ENCODE data around the gene PRICKLE1. TPM values are rescaled to one million over a fixed set of nuclear protein-coding genes. Genes with fewer than 3 reads are reported as not detected.
A peak's percentile ranks its signal among the peaks of the same experiment; 100 is the strongest.

PRICKLE1 gene
- total and polyA plus RNA-seq, 2 of the 4 experiments (the other 2 are of a cell fraction): 21.3 to 21.7 TPM

- H3K79me1 ChIP-seq (ENCODE audit: low read depth in 1 of 2, low read length in 2 of 2): no peaks in the 10 kb centered on the region; a peak in 1 of 4 replicates
These were observed 139.3 kb downstream of the PRICKLE1 start for GRCh38 chr12:42450248-42450647.

More at GRCh38 chr12:42450248-42450647, 139.3 kb downstream of the PRICKLE1 start:
- Histone ChIP-seq H3K4ac (ENCODE audit: low read depth, low read length) (no peak overlapping the region), H3K18ac (ENCODE audit: low read depth, low read length) (no peak overlapping the region), H3K4me3 (ENCODE audit: insufficient read depth, low read depth, low read length) (no peak overlapping the region), H4K8ac (ENCODE audit: low read depth in 2 of 2, low read length in 2 of 2) (no peak overlapping the region), H3K36me3 (ENCODE audit: control insufficient read depth, insufficient read depth, low read length) (peaks cover 6% of the 10 kb centered on the region), H4K91ac (ENCODE audit: insufficient read depth, low read depth, low read length) (no peak overlapping the region), H2AFZ (replicated peaks; ENCODE audit: low read length, poor library complexity) (no peak overlapping the region), H4K5ac (ENCODE audit: low read depth, low read length) (no peak overlapping the region), H3K9me3 (ENCODE audit: control insufficient read depth, insufficient read depth, low read length) (no peaks in the 10 kb centered on the region), H2BK5ac (ENCODE audit: low read depth, low read length, poor library complexity, severe bottlenecking) (no peak overlapping the region), H3K27me3 (ENCODE audit: control insufficient read depth, insufficient read depth, low read length) (no peaks in the 10 kb centered on the region), H2BK120ac (ENCODE audit: low read depth, low read length) (no peak overlapping the region), H4K20me1 (ENCODE audit: insufficient read depth, low read length) (no peaks in the 10 kb centered on the region), H3K9me1 (ENCODE audit: insufficient read depth, low read length) (no peaks in the 10 kb centered on the region), H2BK20ac (ENCODE audit: low read depth, low read length) (no peak overlapping the region), H2AK5ac (ENCODE audit: low read depth, low read length) (no peak overlapping the region), H2AK9ac (replicated peaks; ENCODE audit: low read depth, low read length, poor library complexity) (no peak overlapping the region), H3K56ac (ENCODE audit: extremely low read depth, insufficient read depth, low read length) (no peak overlapping the region), H3K14ac (replicated peaks; ENCODE audit: low read depth, low read length) (no peak overlapping the region), H3K9ac (ENCODE audit: low read depth, low read length) (no peak overlapping the region), H3K27ac (ENCODE audit: insufficient read depth, low read length) (no peak overlapping the region), H2BK15ac (ENCODE audit: low read depth, low read length) (no peak overlapping the region), H3K4me1 (ENCODE audit: control insufficient read depth, insufficient read depth, low read length) (no peaks in the 10 kb centered on the region; the same call in 1 of the 2 replicates), H3K4me2 (ENCODE audit: low read depth, low read length) (no peak overlapping the region), H3K23ac (ENCODE audit: low read depth, low read length) (no peak overlapping the region)
- intact Hi-C loops (cut with micrococcal nuclease): no loop called here
- TF ChIP-seq BHLHE40 (IDR thresholded peaks at IDR 0.05; ENCODE audit: low read depth, low read length) (no peak), RAD21 (IDR thresholded peaks at IDR 0.05; ENCODE audit: low read length) (no peak), RCOR1 (IDR thresholded peaks at IDR 0.05; ENCODE audit: insufficient replicate concordance, low read length) (no peak), ELK1 (IDR thresholded peaks at IDR 0.05; ENCODE audit: borderline replicate concordance, low read depth, low read length) (no peak), MAFK (IDR thresholded peaks at IDR 0.05; ENCODE audit: low read depth, low read length) (no peak), MXI1 (IDR thresholded peaks at IDR 0.05; ENCODE audit: borderline replicate concordance, low read depth, low read length) (no peak)
- TF ChIP-seq, protein P1, sequence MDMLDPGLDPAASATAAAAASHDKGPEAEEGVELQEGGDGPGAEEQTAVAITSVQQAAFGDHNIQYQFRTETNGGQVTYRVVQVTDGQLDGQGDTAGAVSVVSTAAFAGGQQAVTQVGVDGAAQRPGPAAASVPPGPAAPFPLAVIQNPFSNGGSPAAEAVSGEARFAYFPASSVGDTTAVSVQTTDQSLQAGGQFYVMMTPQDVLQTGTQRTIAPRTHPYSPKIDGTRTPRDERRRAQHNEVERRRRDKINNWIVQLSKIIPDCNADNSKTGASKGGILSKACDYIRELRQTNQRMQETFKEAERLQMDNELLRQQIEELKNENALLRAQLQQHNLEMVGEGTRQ (IDR thresholded peaks at IDR 0.05; ENCODE audit: low read depth, low read length): no peak
- TF ChIP-seq, protein P2, sequence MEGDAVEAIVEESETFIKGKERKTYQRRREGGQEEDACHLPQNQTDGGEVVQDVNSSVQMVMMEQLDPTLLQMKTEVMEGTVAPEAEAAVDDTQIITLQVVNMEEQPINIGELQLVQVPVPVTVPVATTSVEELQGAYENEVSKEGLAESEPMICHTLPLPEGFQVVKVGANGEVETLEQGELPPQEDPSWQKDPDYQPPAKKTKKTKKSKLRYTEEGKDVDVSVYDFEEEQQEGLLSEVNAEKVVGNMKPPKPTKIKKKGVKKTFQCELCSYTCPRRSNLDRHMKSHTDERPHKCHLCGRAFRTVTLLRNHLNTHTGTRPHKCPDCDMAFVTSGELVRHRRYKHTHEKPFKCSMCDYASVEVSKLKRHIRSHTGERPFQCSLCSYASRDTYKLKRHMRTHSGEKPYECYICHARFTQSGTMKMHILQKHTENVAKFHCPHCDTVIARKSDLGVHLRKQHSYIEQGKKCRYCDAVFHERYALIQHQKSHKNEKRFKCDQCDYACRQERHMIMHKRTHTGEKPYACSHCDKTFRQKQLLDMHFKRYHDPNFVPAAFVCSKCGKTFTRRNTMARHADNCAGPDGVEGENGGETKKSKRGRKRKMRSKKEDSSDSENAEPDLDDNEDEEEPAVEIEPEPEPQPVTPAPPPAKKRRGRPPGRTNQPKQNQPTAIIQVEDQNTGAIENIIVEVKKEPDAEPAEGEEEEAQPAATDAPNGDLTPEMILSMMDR (conservative IDR thresholded peaks at IDR 0.05; ENCODE audit: low read depth, low read length): no peak
- in situ Hi-C loops (cut with MboI; ENCODE audit: low sequenced_read_pairs): no loop called here
- DNase-seq: peak; percentile 46
- ChIA-PET POLR2A (ENCODE audit: unreplicated experiment) (interaction anchor here (0.6 kb wide), 1 partner anchor 177 kb away, joined by 3 read pairs; no protein-coding TSS in a partner anchor), CTCF (no interaction called here)
- WGBS, 2 experiments (ENCODE audit: extremely low coverage in 2 of 2, insufficient read length in 1 of 2): no CpG with 5 or more reads among the region's 2 CpGs
- peak; percentile 19; the same call in 1 of the 2 replicates for ATAC-seq (ENCODE audit: low read depth)
- BruUV-seq (replicated peaks): no TSS peak
- dilution Hi-C loops (cut with HindIII; ENCODE audit: low sequenced_read_pairs, unreplicated experiment): no loop called here
